ENCODE measurements around the gene SOCS3.
"Not testable (repeated sequence)": the region's sequence is repeated elsewhere in the genome, so short reads cannot be mapped to it uniquely, and the experiment has no call there.

SOCS3 gene

DNA sequence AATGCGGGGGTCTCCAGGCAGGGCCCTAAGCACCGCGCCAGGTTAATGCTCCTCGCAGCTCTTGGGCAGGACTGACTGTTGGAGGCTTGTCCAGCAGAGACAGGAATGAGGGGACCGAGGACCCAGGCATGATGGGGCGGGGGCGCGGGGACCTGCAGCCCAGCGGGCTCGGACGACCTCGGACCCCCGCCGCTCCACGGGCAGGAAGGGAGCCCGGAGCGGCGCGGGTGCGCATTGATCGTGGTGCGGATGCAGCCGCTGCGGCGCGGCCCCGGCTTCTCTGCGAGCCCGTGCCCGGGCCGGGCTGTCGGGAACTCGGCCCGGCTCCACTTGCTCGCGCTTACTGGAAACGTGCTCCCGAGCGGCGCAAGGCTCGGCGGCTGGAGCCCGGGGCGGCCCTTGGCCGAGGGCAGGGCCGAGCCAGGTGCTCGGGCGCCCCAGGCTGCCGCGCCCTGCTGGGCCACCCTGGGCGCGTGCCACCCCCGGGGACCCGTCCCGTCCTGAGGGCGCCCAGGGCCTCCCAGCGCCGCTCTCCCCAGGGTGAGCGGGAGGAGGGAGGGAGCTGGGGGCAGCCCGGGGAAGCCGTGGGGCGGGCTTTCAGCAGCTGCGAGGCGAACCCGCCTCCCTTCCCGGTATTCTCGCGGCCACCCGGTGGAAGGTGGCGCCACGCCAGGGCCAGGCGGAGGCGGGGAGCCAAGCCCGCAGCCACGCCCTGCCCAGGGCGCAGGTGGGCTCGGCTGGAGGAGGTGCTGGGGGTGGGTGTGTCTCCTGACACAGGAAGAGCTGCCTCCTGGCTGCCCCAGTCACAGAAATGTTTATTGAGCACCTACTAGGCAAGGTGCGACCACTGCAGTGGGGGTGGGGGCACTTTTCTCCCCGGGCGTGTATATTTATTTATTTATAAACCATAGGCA, 45.9 kb downstream of the SOCS3 start:
- peak; percentile 32 to 37 for DNase-seq (ENCODE audit: low read depth in 2 of 2, low spot score in 1 of 2)

DNA sequence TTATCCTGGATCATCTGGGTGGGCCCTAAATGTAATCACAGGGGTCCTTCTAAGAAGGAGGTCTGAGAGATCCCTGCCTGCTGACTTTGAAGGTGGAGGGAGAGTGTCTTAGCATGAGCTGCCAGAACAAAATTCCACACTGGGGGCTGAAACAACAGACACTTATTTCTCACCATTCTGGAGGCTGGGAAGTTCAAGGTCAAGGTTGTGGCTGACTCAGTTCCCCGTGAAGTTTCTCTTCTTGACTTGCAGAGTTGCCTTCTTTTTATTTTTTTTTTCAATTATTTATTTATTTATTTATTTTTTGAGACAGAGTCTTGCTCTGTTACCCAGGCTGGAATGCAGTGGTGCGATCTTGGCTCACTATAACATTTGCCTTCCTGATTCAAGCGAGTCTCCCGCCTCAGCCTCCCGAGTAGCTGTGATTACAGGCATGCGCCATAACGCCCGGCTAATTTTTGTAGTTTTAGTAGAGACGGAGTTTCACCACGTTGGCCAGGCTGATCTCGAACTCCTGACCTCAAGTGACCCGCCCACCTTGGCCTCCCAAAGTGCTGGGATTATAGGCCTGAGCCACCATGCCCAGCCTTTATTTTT, 50.1 kb downstream of the SOCS3 start:
- not testable (repeated sequence) for DNase-seq (ENCODE audit: low read depth in 2 of 2, low spot score in 1 of 2)

DNA sequence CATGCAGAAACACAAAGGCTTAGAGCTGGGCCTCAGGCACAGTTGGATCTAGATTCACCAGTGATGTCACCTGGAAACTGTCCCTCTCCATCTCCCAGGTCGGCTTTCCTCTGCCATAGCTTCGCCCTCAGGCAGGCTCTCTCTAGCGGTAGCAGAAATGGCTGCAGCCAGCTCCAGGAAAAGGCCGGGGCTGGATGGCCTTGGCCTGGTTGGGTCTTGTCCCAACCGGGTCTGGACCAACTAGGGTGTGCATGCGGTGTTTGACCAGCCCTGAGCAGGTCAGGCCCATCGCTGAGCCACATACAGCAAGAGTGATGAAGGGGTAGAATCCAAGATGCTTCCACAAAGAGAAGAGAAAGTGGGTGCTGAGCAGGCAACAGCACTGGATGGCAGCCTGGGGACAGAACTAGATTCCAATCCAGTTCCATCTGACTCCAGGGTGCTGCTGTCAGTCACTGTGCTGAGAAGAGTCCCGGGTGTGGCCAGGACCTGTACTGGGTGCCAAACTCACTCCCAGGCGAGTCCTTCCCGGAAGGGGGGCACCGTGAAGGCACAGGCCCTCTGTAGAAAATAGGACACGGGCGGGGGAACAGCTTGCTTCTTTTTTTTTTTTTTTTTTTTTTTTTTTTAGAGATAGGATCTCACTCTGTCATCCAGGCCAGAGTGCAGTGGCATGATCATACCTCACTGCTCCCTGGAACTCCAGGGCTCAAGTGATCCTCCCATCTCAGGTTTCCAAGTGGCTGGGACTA, 51.8 kb downstream of the SOCS3 start:
- no peak for DNase-seq (ENCODE audit: low read depth in 2 of 2, low spot score in 1 of 2)

DNA sequence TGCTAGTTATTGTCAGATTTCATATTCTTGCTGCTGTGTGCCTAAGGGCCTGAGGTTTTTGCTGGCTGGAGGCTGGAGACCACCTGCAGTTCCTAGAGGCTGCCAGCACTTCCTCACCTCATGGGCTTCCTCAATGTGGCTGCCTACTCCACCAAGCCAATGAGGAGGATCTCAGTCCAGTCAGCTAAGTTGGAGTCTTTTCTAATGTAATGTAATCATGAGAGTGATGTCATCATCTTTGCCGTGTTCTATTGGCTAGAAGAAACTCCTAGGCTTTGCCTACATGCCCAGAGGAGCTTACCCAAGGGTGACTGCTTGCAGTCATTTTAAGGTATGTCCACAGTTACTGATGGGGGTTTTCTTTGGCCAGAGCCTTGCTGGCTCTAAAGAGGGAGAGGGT, 53.0 kb downstream of the SOCS3 start:
- no peak for DNase-seq (ENCODE audit: low read depth in 2 of 2, low spot score in 1 of 2)

All from stimulated activated CD8-positive, alpha-beta memory T cell treated with anti-CD3 and anti-CD28 coated beads, Interleukin-4, amount 100 ng/mL, for 1 hour (primary cell).